ENCODE data around the gene MAEA.

DNA sequence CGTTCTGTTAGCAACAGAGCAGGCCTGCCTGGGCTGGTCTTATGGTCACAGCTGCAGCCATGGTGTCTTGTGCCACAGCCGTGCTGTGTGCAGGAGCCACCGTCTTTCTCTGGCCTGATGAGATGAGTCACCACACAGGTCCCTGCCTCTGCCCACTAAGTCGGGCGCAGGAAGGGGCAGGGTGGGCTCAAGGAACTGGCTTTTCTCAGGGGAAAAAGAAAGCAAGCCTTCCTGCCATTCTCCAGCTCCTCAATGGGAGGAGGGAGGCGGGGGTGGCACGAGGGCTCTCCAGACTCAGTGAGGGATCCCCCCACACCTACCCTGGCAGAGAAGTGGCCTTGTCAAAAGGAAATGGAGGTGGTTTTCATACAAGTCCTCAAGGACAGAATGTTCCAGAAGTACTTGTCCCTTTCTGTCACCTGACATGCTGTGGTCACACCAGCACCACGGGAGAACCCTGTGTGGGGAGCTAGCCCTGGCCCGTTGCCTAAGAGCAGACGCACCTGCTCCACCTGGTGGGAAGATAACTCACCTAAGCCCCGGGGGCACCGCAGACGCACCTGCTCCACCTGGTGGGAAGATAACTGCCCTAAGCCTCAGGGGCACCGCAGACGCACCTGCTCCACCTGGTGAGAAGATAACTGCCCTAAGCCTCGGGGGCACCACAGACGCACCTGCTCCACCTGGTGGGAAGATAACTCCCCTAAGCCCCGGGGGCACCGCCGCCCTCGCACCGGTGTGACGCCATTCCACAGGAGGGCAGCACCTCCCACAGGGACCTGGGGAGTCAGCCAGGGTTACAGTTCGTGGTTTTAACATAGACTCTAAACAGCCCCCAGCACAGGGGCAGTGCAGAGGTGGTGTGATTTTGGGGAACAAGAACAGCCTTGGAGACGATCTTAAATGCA lies 75.8 kb downstream of the MAEA start:
- TF ChIP-seq CTCF (conservative IDR thresholded peaks at IDR 0.05; ENCODE audit: low read length) (no peak; the same call in 1 of the 2 replicates), EZH2phosphoT487 (IDR thresholded peaks at IDR 0.05; ENCODE audit: borderline replicate concordance) (no peak)

Data from Loucy (cell line).